Naive B cell (primary cell): ENCODE measurements around the gene REXO2. TPM values are rescaled to one million over a fixed set of nuclear protein-coding genes. Genes with fewer than 3 reads are reported as not detected.

Experiments
- ATAC-seq, 2 donors: fragments of 150-1000 bp; cut with Tn5 transposase; 2 replicates each; pipeline ENCODE4 v1.10.0; 2021; ENCODE audit warnings: low read depth in 2 of 2, mild to moderate bottlenecking in 2 of 2, moderate library complexity in 2 of 2
- DNase-seq: peaks from one replicate; pipeline ENCODE4 v3.0.0; 2022
- H3K27ac Mint-ChIP-seq, 6 donors: one replicate each; pipeline ENCODE4 v1.8.0; 2020 to 2022; ENCODE audit warnings: mild to moderate bottlenecking in 6 of 6, mixed read lengths in 6 of 6, moderate library complexity in 5 of 6, inconsistent platforms in 2 of 6
- H3K27me3 Mint-ChIP-seq, 3 donors: one replicate each; pipeline ENCODE4 v1.8.0; 2021 to 2022; ENCODE audit warnings: mixed read lengths in 3 of 3, mild to moderate bottlenecking in 1 of 3
- H3K36me3 Mint-ChIP-seq, 2 donors: one replicate each; pipeline ENCODE4 v1.8.0; 2020 to 2022; ENCODE audit warnings: mixed read lengths in 2 of 2, inconsistent platforms in 1 of 2, mild to moderate bottlenecking in 1 of 2
- H3K4me1 Mint-ChIP-seq, 3 donors: one replicate each; pipeline ENCODE4 v1.8.0; 2020 to 2022; ENCODE audit warnings: mixed read lengths in 3 of 3, inconsistent platforms in 1 of 3, mild to moderate bottlenecking in 1 of 3, moderate library complexity in 1 of 3
- H3K4me3 Mint-ChIP-seq, 8 donors: one replicate each; pipeline ENCODE4 v1.8.0; 2020 to 2022; ENCODE audit warnings: mild to moderate bottlenecking in 8 of 8, mixed read lengths in 8 of 8, moderate library complexity in 8 of 8, inconsistent platforms in 2 of 8
- H3K9me3 Mint-ChIP-seq, 7 donors: one replicate each; pipeline ENCODE4 v1.8.0; 2020 to 2022; ENCODE audit warnings: mixed read lengths in 7 of 7, mild to moderate bottlenecking in 5 of 7, inconsistent platforms in 2 of 7, moderate library complexity in 1 of 7
- polyA plus RNA-seq, 6 donors: library from polyadenylated mRNA; unstranded; fragments of 300-500 nt; fragmentation: Illumina TruSeq; gene quantifications; one replicate each; pipeline ENCODE4 v1.2.3, GENCODE V29; 2021; ENCODE audit warnings: low read depth in 6 of 6

REXO2 gene
- 10 to 100 TPM; 29.8 to 38.6 (median 32.6) TPM for polyA plus RNA-seq

DNA sequence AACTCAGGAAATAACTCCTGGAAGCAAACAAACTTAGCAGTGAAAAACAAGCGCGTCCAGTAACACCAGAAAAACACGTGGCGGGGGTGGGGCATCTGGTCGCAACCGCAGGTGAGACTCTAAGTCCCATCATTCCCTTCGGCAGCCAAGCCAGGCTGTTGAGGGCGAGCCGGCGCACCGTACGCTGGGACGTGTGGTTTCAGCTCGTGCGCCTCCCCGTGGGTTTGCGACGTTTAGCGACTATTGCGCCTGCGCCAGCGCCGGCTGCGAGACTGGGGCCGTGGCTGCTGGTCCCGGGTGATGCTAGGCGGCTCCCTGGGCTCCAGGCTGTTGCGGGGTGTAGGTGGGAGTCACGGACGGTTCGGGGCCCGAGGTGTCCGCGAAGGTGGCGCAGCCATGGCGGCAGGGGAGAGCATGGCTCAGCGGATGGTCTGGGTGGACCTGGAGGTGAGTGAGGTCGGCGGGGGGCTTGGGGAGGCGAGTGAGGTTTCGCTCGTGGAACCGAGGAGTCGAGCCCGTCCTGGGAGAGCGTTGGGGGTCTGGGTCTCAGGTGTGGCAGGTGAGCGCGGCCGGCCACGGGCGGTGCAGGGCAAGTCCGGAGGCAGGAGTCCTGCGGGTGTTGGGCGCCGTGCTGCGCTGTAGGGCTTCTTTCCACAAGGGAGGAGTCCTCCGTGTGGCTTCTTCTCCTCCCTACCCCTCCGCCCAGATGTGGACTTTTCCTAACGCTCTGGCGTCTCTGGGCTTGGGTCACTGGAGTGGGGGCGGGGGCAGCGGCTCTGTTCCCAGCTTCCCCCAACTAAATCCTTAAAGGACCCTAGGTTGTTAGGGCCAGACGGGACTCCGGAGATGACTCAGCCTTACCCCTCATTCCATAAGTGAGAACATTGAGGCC is at the start of gene REXO2:
Gene REXO2, plus strand, starts transcription at position 239 of the 892 bp plus-strand sequence. Its CDS starts 62 bp downstream, at position 301.
- Mint-ChIP-seq H3K4me3 (peak within 1 kb of the TSS; percentile 87 to 99 (median 98)), H3K27me3 (no peaks in the 10 kb centered on the region), H3K27ac (peak within 1 kb of the TSS; percentile 86 to 97 (median 92)), H3K4me1 (peaks cover 15 to 21% (median 19%) of the 10 kb centered on the region in 3 donors), H3K36me3 (peaks cover 0 to 5% of the 10 kb centered on the region in 2 donors), H3K9me3 (no peaks in the 10 kb centered on the region)
- DNase-seq (peak; percentile 92), ATAC-seq (peak; percentile 99)

DNA sequence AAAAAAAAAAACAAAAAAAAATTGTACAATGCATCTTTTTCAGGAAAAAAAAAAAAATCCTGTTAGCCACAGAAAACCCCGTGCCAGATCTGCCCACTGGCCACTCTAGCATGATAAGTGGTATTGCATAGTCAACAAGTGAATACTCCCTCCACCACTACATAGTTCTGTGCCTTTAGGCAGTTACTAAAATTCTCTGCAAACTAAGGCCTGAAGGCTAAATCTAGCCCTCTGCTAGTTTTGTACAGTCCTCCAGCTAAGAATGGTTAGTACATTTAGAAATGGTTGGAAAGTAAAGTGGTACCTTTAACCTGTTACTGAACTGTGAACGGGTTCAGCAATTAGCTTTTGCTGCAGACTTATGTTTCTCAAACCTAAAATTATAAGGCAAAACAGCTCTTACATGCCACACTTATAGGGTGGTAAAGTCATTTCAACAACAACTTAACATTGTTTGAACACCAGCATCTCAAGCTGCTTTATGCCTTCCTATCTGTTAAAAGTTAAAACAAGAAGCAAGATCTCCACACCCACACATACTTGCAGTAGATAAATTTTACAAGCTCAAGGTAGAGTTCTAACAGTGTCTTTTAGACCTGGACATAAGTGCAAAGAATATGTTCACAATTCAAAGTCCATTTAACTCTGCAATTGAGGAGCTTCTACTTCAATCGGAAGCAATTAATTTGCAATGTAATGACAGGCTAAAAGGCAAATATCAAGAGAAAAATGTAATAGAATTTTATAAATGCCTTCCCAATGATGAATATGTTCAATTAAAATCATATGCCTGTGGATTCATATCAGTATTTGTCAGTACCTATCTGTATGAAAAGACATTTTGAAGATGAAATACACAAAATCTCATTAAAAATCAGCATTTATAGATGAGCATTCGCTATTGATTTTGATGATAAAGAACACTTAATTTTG is 46.3 kb upstream of the REXO2 start:
- ATAC-seq, result no peak
- no peak overlapping the region for H3K27ac Mint-ChIP-seq
- peak overlapping the region in 1 of 8 donors; percentile 41 for H3K4me3 Mint-ChIP-seq
- H3K36me3 Mint-ChIP-seq, result no peaks in the 10 kb centered on the region
- no peaks in the 10 kb centered on the region for H3K27me3 Mint-ChIP-seq
- peaks cover 6 to 14% (median 8%) of the 10 kb centered on the region in 3 donors for H3K4me1 Mint-ChIP-seq
- DNase-seq, result no peak
- no peaks in the 10 kb centered on the region for H3K9me3 Mint-ChIP-seq

DNA sequence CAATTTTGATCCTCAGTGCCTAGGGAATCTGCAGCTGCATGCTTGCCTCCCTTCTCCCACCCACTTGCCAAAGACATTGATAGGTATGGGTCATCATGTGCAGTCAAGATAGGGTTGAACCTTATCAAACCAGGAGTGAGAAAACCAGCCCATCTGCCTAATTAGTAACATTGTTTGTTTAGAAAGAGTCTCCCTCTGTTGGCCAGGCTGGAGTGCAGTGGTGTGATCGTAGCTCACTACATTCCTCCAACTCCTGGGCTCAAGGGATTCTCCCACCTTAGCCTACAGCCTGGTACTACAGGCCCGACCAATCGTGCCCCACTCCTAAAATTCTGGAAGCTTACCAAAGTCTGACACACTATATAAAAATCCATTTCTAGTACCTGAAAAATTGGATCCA is 43.5 kb upstream of the REXO2 start:
- ATAC-seq (no peak), DNase-seq (no peak)
- Mint-ChIP-seq H3K27ac (no peak overlapping the region), H3K27me3 (no peaks in the 10 kb centered on the region), H3K36me3 (no peaks in the 10 kb centered on the region), H3K9me3 (no peaks in the 10 kb centered on the region), H3K4me3 (peak overlapping the region in 1 of 8 donors; percentile 19), H3K4me1 (peaks cover 21 to 30% (median 30%) of the 10 kb centered on the region in 3 donors)

DNA sequence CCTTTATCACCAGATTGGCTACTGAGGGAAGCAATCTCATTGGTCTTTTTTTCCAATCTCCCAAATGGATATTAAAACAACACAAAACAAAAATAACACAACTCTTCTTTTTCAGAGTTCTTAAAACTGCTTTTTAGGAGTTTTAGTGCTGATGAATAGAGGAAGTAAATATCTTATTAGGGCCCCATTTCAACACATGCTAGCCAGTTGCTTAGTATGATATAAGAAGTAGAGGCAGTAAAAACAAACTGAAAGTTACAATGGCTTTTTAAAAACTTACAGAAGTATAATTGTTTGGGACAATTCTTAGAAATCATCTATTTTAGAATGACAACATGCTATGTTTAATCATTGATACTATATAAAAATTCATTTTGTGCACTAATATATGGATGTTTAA is 42.4 kb upstream of the REXO2 start:
- DNase-seq, result no peak
- peak overlapping the region in 1 of 8 donors; percentile 53 for H3K4me3 Mint-ChIP-seq
- no peaks in the 10 kb centered on the region for H3K27me3 Mint-ChIP-seq
- no peak for ATAC-seq
- peaks cover 0 to 1% of the 10 kb centered on the region in 2 donors for H3K36me3 Mint-ChIP-seq
- H3K4me1 Mint-ChIP-seq, result peaks cover 22 to 39% (median 32%) of the 10 kb centered on the region in 3 donors
- no peak overlapping the region for H3K27ac Mint-ChIP-seq
- H3K9me3 Mint-ChIP-seq, result no peaks in the 10 kb centered on the region

DNA sequence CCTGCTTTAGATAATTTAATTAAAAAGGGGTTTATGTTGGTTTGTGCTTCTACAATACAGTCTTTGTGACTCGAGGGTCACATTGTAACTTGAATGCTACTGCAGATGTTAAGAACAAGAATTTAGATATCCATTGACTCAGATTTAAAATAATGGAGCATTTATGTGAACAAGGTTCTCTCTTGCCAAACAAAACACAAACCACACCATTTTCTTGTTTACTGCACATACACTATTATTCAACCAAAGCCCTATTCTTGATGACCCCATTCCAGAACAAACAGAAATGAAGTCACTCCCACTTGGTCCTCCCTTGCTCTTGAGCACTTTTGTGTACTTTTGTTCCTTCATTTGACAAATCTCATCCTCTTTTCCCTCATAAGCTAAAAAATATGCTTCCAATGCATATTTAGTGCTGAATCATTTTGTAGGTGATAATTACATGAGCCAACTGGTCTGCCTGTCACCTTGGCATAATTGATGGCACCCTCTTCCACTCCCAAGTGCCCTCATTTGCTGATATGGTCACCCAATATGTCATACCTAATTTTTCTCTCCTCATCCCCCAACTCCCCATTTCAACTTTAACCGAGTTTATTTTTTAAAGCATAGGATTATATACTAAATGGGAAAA is 41.8 kb upstream of the REXO2 start:
- Mint-ChIP-seq H3K4me1 (peaks cover 25 to 44% (median 35%) of the 10 kb centered on the region in 3 donors), H3K4me3 (peak overlapping the region in 1 of 8 donors; percentile 53), H3K27me3 (no peaks in the 10 kb centered on the region), H3K36me3 (peaks cover 0 to 4% of the 10 kb centered on the region in 2 donors), H3K9me3 (no peaks in the 10 kb centered on the region), H3K27ac (peak overlapping the region in 1 of 6 donors; percentile 57)
- DNase-seq (no peak), ATAC-seq (no peak)

DNA sequence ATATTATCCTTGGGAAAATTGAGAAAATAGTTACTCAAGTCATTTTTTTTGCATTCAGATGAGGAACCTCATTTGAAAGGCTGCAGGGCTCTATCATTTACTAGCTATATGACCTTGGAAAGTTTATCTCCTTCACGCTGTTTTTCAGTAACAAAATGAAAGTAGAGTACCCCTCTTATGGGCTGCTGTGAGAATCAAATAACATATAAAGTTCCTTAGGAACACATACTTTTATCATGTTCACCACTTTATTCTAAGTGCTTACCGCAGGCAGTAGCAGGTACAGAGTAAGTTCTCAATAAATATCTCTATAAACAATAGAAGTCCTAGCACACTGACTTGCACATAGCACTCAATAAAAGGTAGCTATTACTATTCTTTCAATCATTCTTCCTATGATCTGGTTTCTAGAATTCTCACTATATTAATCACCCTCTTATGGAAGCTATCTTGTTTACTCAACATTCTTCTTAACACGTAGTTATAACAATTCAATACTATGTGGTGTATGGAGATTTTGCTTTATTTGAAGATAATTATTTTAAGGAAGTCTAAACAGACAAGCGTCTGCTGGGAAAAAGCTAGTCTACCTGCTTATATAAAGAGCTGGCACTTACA is 40.9 kb upstream of the REXO2 start:
- H3K27me3 Mint-ChIP-seq, result no peaks in the 10 kb centered on the region
- H3K4me3 Mint-ChIP-seq, result peak overlapping the region in 6 of 8 donors; percentile 87 to 98 (median 95)
- H3K36me3 Mint-ChIP-seq, result peaks cover 0 to 6% of the 10 kb centered on the region in 2 donors
- H3K9me3 Mint-ChIP-seq, result no peaks in the 10 kb centered on the region
- peaks cover 31 to 52% (median 35%) of the 10 kb centered on the region in 3 donors for H3K4me1 Mint-ChIP-seq
- H3K27ac Mint-ChIP-seq, result peak overlapping the region in 4 of 6 donors; percentile 4 to 97 (median 32)
- ATAC-seq, result no peak
- DNase-seq, result no peak

DNA sequence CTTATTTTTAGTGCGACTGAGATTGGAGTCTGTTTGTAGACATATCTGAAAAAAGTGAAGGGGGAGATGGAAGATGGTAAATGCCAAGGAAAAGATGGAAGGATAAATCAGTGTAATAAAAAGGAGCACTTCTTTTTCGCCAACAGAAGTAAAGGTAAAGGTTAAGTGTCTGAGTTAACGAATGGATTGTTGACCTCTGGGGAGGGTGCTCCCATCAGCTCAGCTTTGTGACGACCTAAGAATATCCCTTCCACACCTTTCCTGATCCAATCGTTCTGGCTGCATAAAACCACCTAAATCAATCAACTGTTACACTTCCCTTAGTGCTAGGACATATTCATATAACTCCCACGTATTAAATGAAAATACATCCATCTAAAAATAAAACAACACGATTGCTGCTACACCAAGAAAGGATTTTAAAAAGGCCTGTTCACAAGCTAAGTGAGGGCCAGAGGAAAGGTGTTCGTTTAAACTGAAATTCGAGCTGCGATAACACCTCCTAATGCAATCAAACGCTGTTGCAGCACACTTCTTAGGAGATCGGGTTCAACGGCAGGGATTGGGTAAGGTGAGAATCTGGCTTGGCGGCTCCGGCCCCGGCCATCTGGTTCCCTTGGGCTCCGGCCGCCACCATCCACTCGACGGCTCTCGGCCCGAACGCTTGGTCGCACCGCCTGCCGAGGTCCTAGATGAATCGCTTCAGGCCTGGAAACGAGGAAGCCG is 39.6 kb upstream of the REXO2 start:
- Mint-ChIP-seq H3K4me1 (peaks cover 37 to 62% (median 43%) of the 10 kb centered on the region in 3 donors), H3K9me3 (no peaks in the 10 kb centered on the region), H3K36me3 (peaks cover 9 to 12% of the 10 kb centered on the region in 2 donors), H3K27ac (peak overlapping the region; percentile 97 to 99 (median 99)), H3K4me3 (peak overlapping the region; percentile 87 to 98 (median 96)), H3K27me3 (no peaks in the 10 kb centered on the region)
- peak; percentile 9 to 10 for ATAC-seq
- DNase-seq, result no peak

DNA sequence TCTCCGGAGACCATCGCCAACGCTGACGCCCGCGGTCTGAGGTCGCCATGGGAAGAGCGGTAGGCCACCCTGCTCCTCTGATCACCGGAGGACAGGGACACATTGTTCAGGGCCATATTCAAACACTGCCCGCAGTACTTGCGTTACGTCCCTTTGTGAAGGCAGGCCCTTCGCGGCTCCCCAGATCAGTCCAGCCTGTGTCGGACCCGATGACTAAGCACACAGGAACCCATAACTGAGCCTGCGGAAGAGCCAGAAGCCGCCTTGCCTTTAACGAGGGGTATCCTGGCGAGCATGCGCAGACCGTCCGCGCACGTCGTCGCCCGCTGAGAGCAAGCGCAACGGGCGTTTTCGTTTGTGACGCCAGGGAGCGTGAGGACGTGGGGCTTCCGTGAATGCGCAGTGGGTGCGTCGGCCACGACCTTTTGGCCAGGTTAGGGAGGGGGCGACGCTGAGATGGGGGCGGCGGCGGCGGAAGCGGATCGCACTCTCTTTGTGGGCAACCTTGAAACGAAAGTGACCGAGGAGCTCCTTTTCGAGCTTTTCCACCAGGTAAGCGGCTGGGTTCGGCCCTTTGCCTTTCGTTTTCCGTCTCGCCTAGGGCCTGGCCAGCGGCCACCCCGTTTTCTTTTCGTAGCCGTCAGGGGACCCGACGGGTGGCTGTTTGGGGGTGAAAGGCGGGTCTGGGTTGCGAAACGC is 38.9 kb upstream of the REXO2 start, which contains the start of the genes C11orf71 and RBM7:
Gene C11orf71, minus strand, starts transcription at position 296 of the 699 bp plus-strand sequence. Its CDS starts 180 bp downstream, at position 116.
Gene RBM7, plus strand, starts transcription at position 451 of the 699 bp plus-strand sequence. Its CDS starts 6 bp downstream, at position 457.
- peaks cover 44 to 68% (median 50%) of the 10 kb centered on the region in 3 donors for H3K4me1 Mint-ChIP-seq
- no peaks in the 10 kb centered on the region for H3K9me3 Mint-ChIP-seq
- H3K27ac Mint-ChIP-seq, result peak within 1 kb of the TSS; percentile 97 to 99 (median 99)

DNA sequence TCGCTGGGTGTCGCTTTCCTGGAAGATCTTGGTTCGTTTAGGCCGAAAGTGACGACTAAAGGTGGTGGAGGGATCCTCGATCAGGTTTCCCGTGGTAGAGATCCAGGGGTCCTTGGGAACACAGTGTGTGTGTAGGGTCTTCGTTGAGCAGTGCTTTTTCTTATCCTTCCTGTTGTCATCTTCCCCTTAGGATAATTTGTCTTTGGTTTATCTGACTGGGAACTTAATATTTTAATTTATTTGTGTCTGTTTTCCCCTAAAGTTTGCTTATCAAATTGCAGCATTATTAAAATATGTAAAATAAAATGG is 38.4 kb upstream of the REXO2 start:
- peaks cover 43 to 67% (median 54%) of the 10 kb centered on the region in 3 donors for H3K4me1 Mint-ChIP-seq
- H3K27me3 Mint-ChIP-seq, result no peaks in the 10 kb centered on the region
- no peak for DNase-seq
- H3K27ac Mint-ChIP-seq, result peak overlapping the region; percentile 97 to 99 (median 99)
- no peak for ATAC-seq
- H3K9me3 Mint-ChIP-seq, result no peaks in the 10 kb centered on the region
- peak overlapping the region; percentile 87 to 98 (median 96) for H3K4me3 Mint-ChIP-seq
- peaks cover 9 to 12% of the 10 kb centered on the region in 2 donors for H3K36me3 Mint-ChIP-seq

More for the DNA sequence above, 38.9 kb upstream of the REXO2 start, which contains the start of the genes C11orf71 and RBM7:
- peaks cover 9 to 12% of the 10 kb centered on the region in 2 donors for H3K36me3 Mint-ChIP-seq
- H3K27me3 Mint-ChIP-seq, result no peaks in the 10 kb centered on the region
- ATAC-seq, result peak; percentile 90 to 91
- DNase-seq, result peak; percentile 96
- H3K4me3 Mint-ChIP-seq, result peak within 1 kb of the TSS; percentile 87 to 98 (median 96)

DNA sequence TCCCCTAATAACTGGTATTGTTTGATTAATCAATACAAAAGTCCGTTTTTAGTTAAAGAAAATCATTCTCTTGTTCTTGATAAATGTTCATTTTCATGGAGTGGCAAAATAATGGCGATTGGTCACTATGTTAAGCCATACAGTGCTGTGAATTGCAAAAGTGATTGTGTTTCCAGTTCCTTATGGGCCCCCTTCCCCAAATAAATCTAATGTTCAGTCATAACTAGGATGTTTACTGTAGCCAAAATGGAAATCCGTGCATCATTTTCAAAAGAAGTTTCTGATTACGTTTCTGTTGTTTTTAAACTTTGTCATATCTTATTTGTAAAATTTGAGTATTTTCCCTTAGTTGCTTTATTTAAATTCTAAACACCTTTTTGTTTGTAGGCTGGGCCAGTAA is 38.0 kb upstream of the REXO2 start:
- no peaks in the 10 kb centered on the region for H3K27me3 Mint-ChIP-seq
- H3K36me3 Mint-ChIP-seq, result peaks cover 11 to 12% of the 10 kb centered on the region in 2 donors
- no peaks in the 10 kb centered on the region for H3K9me3 Mint-ChIP-seq
- H3K4me3 Mint-ChIP-seq, result peak overlapping the region; percentile 87 to 98 (median 96)
- DNase-seq, result no peak
- peaks cover 43 to 67% (median 53%) of the 10 kb centered on the region in 3 donors for H3K4me1 Mint-ChIP-seq
- no peak for ATAC-seq
- peak overlapping the region; percentile 97 to 99 (median 99) for H3K27ac Mint-ChIP-seq

DNA sequence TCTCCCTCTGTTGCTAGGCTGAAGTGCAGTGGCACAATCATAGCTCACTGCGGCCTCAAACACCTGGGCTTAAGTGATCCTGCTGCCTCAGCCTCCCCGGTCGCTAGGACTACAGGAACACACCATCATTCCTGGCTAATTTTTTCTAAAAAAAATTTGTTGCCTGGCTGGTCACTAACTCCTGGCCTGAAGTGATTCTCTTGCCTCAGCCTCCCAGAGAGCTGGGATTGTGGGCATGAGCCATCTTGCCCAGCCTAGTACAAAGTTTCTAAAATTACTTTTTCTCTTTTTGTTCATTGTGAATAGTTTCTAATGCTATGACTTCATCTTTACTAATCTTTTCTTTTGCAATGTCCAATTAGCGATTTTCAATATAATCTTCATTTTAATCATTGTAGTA is 26.3 kb upstream of the REXO2 start:
- Mint-ChIP-seq H3K4me3 (no peak overlapping the region), H3K27ac (peak overlapping the region in 1 of 6 donors; percentile 87), H3K4me1 (peaks cover 0 to 7% (median 2%) of the 10 kb centered on the region in 3 donors), H3K27me3 (no peaks in the 10 kb centered on the region), H3K36me3 (peaks cover 5 to 8% of the 10 kb centered on the region in 2 donors), H3K9me3 (peaks cover 0 to 1% (median 0%) of the 10 kb centered on the region in 7 donors)
- DNase-seq (no peak), ATAC-seq (no peak)
